ENCODE results near the gene LAD1.

The LAD1 gene

DNA sequence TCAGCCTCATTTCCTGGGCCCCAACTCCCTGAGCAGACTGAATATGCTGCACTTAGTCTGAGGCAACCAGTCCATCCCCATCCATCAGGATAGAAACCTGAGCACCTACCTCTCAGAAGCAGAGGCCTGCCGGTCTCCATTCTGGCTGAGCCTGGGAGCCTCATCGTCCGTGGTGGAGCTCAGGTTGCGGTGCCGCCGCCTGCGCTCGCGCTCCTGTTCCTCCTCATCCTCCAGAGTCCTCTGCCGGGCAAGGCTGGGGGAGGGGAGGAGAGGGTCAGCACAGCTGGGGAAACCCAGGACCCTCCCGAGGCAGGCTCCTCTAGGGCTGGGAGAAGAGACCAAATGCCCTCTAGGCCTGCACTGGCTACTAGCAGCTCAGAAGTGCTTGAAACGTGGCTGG lies 10.1 kb downstream of the LAD1 start:
- no peaks in the 10 kb centered on the region for H3K4me1 ChIP-seq (ENCODE audit: control insufficient read depth in 1 of 2, insufficient read depth in 2 of 2, low read length in 2 of 2)

DNA sequence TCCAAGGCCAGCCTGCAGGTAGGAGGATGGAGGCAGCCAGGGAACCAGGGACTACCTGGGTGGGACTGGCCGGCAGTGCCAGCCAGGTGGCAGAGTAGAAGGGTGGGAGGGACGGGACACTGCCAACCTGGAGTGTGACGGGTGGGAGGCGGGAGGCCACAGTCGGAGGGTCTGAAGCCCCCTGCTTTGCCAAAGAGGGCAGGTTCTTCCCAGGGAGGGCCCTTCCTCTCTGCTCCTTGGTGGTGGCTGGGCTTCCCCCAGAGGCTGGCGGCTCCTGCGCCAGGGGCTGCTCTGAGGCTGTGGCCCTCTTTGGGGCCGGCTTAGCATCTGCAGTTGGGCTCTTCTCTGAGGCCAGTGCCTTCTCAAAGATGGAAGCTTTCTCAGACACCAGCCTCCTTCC lies 12.9 kb downstream of the LAD1 start:
- Histone ChIP-seq H3K4me3 (ENCODE audit: low read depth in 1 of 2, low read length in 2 of 2) (no peak overlapping the region), H3K9me3 (ENCODE audit: control insufficient read depth in 1 of 2, low read length in 2 of 2) (no peaks in the 10 kb centered on the region), H3K27me3 (ENCODE audit: low read depth, low read length) (no peaks in the 10 kb centered on the region), H3K36me3 (ENCODE audit: control insufficient read depth in 1 of 2, insufficient read depth in 2 of 2, low read length in 2 of 2) (peaks cover 0 to 4% of the 10 kb centered on the region in 2 donors), H3K4me1 (ENCODE audit: control insufficient read depth in 1 of 2, insufficient read depth in 2 of 2, low read length in 2 of 2) (no peaks in the 10 kb centered on the region), H3K27ac (ENCODE audit: low read length) (no peak overlapping the region)

More for the DNA sequence above, 10.1 kb downstream of the LAD1 start:
- no peak overlapping the region for H3K27ac ChIP-seq (ENCODE audit: low read length)
- no peak overlapping the region for H3K4me3 ChIP-seq (ENCODE audit: low read depth in 1 of 2, low read length in 2 of 2)
- H3K9me3 ChIP-seq (ENCODE audit: control insufficient read depth in 1 of 2, low read length in 2 of 2), result no peaks in the 10 kb centered on the region
- H3K36me3 ChIP-seq (ENCODE audit: control insufficient read depth in 1 of 2, insufficient read depth in 2 of 2, low read length in 2 of 2), result peaks cover 0 to under 1% of the 10 kb centered on the region in 2 donors
- H3K27me3 ChIP-seq (ENCODE audit: low read depth, low read length), result no peaks in the 10 kb centered on the region

DNA sequence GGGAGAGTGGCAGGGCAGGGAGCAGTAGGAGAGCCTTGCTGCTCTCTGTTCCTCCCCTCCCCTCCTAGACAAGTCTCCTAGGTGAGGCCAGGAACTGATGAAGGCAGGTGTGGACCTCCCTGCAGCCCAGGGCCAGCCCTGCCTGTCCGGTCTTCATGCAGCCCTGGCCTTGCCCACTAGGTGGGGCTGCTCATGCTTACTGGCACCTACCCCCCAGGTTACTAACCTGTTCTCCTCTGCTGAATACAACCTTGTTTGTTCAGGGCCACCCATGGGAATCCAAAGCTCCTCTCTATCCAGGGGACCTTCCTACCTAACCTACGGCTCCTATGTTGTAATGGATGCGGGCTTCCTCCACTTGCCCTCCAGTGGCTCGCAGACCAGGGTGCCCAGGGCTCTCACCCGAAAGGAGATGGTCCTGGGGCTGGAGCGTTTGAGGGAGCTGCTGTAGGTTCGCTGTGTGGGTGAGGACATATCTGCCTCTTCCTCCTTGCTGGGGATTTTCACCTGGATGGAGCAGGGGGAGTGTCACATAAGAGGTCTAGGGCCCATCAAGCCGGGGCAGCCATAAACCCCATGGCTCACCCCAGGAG lies 13.7 kb downstream of the LAD1 start:
- no peak overlapping the region for H3K4me3 ChIP-seq (ENCODE audit: low read depth in 1 of 2, low read length in 2 of 2)
- H3K36me3 ChIP-seq (ENCODE audit: control insufficient read depth in 1 of 2, insufficient read depth in 2 of 2, low read length in 2 of 2), result peaks cover 0 to 4% of the 10 kb centered on the region in 2 donors
- H3K9me3 ChIP-seq (ENCODE audit: control insufficient read depth in 1 of 2, low read length in 2 of 2), result no peaks in the 10 kb centered on the region
- H3K27me3 ChIP-seq (ENCODE audit: low read depth, low read length), result no peaks in the 10 kb centered on the region
- no peaks in the 10 kb centered on the region for H3K4me1 ChIP-seq (ENCODE audit: control insufficient read depth in 1 of 2, insufficient read depth in 2 of 2, low read length in 2 of 2)
- H3K27ac ChIP-seq (ENCODE audit: low read length), result no peak overlapping the region

DNA sequence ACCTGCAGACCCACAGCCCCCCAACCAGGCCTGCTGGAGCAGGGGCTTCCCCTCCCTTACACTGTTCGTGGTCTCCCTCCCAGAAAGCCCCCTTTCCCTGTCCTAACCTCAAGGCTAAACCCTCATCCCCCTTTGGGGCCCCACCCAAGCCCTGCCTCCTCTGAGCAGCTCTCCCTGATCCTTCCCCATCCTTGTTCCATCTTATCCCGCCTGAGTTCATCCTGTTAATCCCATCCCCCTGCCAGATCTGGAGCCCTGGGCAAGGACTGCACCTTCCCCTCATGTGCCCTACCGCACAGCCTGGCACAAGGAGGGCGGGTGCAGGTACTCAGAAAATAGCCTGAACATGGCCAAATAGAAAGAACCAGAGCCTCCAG lies 14.7 kb downstream of the LAD1 start:
- no peak overlapping the region for H3K27ac ChIP-seq (ENCODE audit: low read length)
- H3K27me3 ChIP-seq (ENCODE audit: low read depth, low read length), result no peaks in the 10 kb centered on the region
- no peaks in the 10 kb centered on the region for H3K4me1 ChIP-seq (ENCODE audit: control insufficient read depth in 1 of 2, insufficient read depth in 2 of 2, low read length in 2 of 2)
- H3K4me3 ChIP-seq (ENCODE audit: low read depth in 1 of 2, low read length in 2 of 2), result no peak overlapping the region
- no peaks in the 10 kb centered on the region for H3K9me3 ChIP-seq (ENCODE audit: control insufficient read depth in 1 of 2, low read length in 2 of 2)
- peaks cover 0 to 4% of the 10 kb centered on the region in 2 donors for H3K36me3 ChIP-seq (ENCODE audit: control insufficient read depth in 1 of 2, insufficient read depth in 2 of 2, low read length in 2 of 2)

DNA sequence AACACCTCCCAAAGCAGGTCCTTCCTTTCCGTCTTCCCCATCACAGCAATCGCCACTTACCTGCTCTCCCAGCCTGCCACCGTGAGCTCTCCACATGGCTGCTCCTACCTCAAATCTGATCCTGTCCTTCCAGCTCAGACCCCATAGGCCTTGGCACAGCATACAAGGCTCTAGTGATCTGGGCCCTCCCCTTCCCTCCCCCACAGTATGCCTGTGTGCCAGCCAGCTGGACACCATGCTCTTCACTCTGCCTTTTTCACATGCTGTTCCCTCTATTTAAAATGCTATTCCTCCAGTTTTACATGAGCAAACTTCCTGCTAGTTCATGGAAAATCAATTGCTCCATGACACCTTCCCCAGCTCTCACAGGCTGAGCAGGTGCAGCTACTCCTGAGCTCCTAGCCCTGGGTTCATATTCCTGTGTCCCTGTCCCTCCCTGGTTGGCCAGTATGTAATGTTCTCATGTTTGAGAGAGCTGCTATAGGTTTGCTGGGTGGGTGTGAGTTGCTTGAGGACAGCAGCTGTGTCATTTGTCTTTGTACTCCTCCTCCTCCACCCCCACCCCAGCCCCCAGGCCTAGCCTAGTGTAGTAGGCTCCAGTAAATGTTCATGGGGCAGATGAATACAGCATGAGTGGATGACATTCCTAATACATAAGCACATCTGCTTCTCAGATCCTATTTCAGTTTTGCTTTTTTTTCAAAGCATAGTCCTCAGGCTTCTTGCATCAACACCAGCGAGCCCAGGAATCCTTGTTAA lies 15.3 kb downstream of the LAD1 start:
- H3K4me1 ChIP-seq (ENCODE audit: control insufficient read depth in 1 of 2, insufficient read depth in 2 of 2, low read length in 2 of 2), result no peaks in the 10 kb centered on the region
- H3K36me3 ChIP-seq (ENCODE audit: control insufficient read depth in 1 of 2, insufficient read depth in 2 of 2, low read length in 2 of 2), result peaks cover 0 to 4% of the 10 kb centered on the region in 2 donors
- no peaks in the 10 kb centered on the region for H3K9me3 ChIP-seq (ENCODE audit: control insufficient read depth in 1 of 2, low read length in 2 of 2)
- no peak overlapping the region for H3K27ac ChIP-seq (ENCODE audit: low read length)
- H3K4me3 ChIP-seq (ENCODE audit: low read depth in 1 of 2, low read length in 2 of 2), result no peak overlapping the region
- no peaks in the 10 kb centered on the region for H3K27me3 ChIP-seq (ENCODE audit: low read depth, low read length)

DNA sequence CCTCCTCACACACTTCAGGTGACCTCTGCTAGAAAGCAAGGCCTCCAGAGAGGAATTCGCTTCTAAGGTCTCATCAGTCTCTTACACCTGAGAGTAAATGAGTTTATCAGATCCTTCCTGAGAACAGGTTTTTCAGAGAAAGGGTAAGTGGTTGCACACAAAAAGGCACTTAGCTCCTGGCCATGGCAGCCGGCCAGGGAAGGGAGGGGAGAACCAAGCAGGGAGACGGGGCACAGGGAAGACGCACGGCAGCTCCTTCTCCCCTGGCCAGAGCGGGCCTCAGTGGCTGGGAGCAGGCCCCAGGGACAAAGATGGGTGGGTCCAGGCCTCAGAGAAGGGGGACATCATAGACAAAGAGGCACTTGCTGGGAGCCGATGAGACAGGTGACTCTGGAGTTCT lies 18.0 kb downstream of the LAD1 start:
- H3K9me3 ChIP-seq (ENCODE audit: control insufficient read depth in 1 of 2, low read length in 2 of 2), result no peaks in the 10 kb centered on the region
- H3K4me3 ChIP-seq (ENCODE audit: low read depth in 1 of 2, low read length in 2 of 2), result no peak overlapping the region
- peaks cover 0 to 4% of the 10 kb centered on the region in 2 donors for H3K36me3 ChIP-seq (ENCODE audit: control insufficient read depth in 1 of 2, insufficient read depth in 2 of 2, low read length in 2 of 2)
- no peak overlapping the region for H3K27ac ChIP-seq (ENCODE audit: low read length)
- no peaks in the 10 kb centered on the region for H3K4me1 ChIP-seq (ENCODE audit: control insufficient read depth in 1 of 2, insufficient read depth in 2 of 2, low read length in 2 of 2)
- no peaks in the 10 kb centered on the region for H3K27me3 ChIP-seq (ENCODE audit: low read depth, low read length)

DNA sequence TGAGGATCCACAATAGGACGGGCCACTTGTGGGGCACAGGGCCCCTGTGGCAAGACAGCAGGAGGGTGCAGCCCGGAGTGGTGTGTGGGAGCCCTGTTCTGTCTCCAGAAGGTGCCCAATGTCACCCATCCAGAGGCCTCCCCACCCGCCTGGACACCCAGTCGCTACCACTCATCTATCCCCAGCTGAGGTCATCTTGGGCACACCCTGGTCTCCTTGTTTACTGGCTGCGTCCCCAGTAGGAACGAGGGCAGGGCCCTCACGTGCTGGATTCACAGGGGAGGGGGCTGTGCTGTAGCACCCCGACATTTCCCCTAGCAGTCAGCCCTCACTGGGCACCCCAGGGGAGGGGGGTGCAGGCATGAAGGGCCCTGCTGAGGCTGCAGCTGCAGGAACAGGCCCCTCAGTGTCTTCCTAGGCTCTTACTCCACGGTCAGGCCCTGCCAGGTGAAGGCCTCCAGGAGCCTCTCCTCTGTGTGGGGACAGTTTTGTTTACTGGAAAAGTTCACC lies 19.3 kb downstream of the LAD1 start:
- Histone ChIP-seq H3K27me3 (ENCODE audit: low read depth, low read length) (peaks cover 3% of the 10 kb centered on the region), H3K4me1 (ENCODE audit: control insufficient read depth in 1 of 2, insufficient read depth in 2 of 2, low read length in 2 of 2) (no peaks in the 10 kb centered on the region), H3K9me3 (ENCODE audit: control insufficient read depth in 1 of 2, low read length in 2 of 2) (no peaks in the 10 kb centered on the region), H3K36me3 (ENCODE audit: control insufficient read depth in 1 of 2, insufficient read depth in 2 of 2, low read length in 2 of 2) (peaks cover 0 to 4% of the 10 kb centered on the region in 2 donors), H3K27ac (ENCODE audit: low read length) (no peak overlapping the region), H3K4me3 (ENCODE audit: low read depth in 1 of 2, low read length in 2 of 2) (no peak overlapping the region)

DNA sequence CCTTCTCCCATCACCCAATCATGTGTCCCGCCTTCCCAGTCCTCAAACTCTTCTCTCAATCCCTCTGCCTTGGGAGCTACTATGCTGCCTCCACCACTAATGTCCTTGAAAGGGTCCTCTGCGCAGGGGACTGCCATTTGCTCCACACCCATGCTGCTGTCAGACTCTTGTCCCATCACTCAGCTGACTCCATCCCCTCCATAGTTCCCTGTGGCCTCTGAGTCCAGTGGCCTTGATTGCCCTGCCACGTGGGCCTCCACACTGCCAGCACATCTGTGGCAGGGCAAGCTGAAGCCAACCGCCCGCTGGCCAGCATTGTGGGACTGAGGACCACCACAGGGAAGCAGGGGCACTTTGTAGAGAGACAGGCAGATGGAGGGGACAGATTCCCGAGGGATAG lies 20.3 kb downstream of the LAD1 start:
- Histone ChIP-seq H3K4me3 (ENCODE audit: low read depth in 1 of 2, low read length in 2 of 2) (no peak overlapping the region), H3K27ac (ENCODE audit: low read length) (no peak overlapping the region), H3K36me3 (ENCODE audit: control insufficient read depth in 1 of 2, insufficient read depth in 2 of 2, low read length in 2 of 2) (peaks cover 0 to under 1% of the 10 kb centered on the region in 2 donors), H3K27me3 (ENCODE audit: low read depth, low read length) (peaks cover 3% of the 10 kb centered on the region), H3K4me1 (ENCODE audit: control insufficient read depth in 1 of 2, insufficient read depth in 2 of 2, low read length in 2 of 2) (no peaks in the 10 kb centered on the region), H3K9me3 (ENCODE audit: control insufficient read depth in 1 of 2, low read length in 2 of 2) (no peaks in the 10 kb centered on the region)

DNA sequence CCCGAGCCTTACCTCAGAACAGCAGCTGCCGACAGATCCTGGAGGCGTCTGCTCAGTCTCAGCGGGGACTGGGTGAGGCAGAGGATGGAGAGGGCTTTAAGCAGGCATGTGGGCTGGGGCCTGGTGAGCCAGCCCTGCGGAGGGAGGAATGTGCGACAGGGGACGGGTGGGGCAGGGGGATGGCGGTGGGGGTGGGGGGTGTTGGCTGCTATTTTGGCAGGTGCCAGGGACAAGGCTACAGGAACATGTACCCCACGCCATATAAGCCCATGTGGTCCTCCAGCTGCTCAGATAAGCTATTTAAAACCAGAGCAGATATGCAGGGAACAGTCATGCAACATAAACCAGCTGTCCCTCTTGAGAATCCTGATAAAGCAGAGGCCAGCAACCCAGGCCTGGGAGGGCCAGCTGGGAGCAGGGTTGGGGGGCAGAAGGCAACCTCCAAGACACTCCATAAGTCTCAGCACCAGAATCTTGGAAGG lies 21.5 kb downstream of the LAD1 start, which contains the start of gene TNNT2:
Gene TNNT2, minus strand, starts transcription at position 70 of the 482 bp plus-strand sequence. CDS start 4,426 bp downstream, outside the sequence.
- no peak within 1 kb of the TSS for H3K4me3 ChIP-seq (ENCODE audit: low read depth in 1 of 2, low read length in 2 of 2)
- no peak within 1 kb of the TSS for H3K27ac ChIP-seq (ENCODE audit: low read length)
- H3K9me3 ChIP-seq (ENCODE audit: control insufficient read depth in 1 of 2, low read length in 2 of 2), result no peaks in the 10 kb centered on the region
- no peaks in the 10 kb centered on the region for H3K4me1 ChIP-seq (ENCODE audit: control insufficient read depth in 1 of 2, insufficient read depth in 2 of 2, low read length in 2 of 2)
- peaks cover 8% of the 10 kb centered on the region for H3K27me3 ChIP-seq (ENCODE audit: low read depth, low read length)
- no peaks in the 10 kb centered on the region for H3K36me3 ChIP-seq (ENCODE audit: control insufficient read depth in 1 of 2, insufficient read depth in 2 of 2, low read length in 2 of 2)

DNA sequence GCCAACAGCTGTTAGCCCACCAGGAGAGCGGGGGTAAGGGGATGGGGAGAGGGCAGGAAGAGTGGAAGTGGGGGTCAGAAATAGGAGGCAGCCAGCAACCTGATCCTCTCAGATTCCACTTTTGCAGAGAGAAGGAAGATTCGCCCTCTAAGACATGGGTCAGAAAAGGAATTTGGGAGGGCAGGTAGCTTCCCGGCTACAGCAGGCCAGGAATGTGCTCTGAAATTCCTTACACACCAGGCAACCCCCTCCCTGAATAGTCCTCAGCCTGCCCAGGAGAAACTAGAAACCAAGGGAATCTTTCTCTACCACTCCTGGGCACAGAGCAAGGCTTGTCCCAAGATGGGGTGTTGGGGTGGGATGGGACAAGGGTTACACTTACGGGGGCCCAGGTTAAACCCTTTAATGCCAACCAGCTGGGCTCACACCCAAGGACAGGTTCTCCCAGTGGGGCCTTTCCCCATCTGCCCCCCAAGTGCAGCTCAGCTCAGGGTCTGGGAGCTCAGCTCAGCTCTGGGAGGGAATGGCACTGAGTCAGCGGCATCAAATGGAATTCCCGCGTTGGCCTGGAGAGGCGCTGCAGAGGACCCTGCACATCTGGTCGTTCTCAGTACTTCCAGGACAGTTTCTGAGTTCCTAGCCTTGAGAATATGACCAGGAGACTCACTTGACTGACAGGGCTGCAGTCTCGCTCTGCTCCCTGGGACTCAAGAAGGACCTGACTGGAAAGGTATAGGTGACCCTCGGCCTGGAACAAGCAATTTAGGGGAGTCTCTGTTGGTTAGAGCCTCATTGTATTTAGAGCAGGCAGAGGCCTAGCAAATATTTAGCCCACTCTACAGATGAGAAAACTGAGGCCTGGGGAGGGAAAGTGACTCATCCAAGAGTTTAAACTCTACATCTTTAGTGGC lies 22.4 kb downstream of the LAD1 start:
- no peaks in the 10 kb centered on the region for H3K36me3 ChIP-seq (ENCODE audit: control insufficient read depth in 1 of 2, insufficient read depth in 2 of 2, low read length in 2 of 2)
- no peaks in the 10 kb centered on the region for H3K9me3 ChIP-seq (ENCODE audit: control insufficient read depth in 1 of 2, low read length in 2 of 2)
- no peak overlapping the region for H3K27ac ChIP-seq (ENCODE audit: low read length)
- no peaks in the 10 kb centered on the region for H3K4me1 ChIP-seq (ENCODE audit: control insufficient read depth in 1 of 2, insufficient read depth in 2 of 2, low read length in 2 of 2)
- no peak overlapping the region for H3K4me3 ChIP-seq (ENCODE audit: low read depth in 1 of 2, low read length in 2 of 2)
- peaks cover 8% of the 10 kb centered on the region for H3K27me3 ChIP-seq (ENCODE audit: low read depth, low read length)

DNA sequence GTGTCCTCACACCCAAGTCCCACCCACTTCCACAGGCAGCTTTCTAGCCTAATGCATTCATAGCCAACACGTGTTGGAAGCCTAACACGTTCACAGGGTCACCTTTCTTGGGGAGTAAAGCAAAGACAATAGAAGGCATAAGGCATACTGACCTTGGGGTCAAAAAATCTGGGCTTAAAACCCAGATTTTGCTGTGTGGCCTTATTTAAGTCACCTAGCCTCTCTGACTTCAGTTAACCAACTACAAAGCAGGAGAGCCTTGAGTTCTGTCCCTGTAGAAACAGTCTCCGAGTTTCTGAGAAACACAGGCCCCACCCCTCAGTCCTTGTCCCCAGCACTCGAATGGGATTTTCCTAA lies 23.0 kb downstream of the LAD1 start:
- Histone ChIP-seq H3K27ac (ENCODE audit: low read length) (no peak overlapping the region), H3K27me3 (ENCODE audit: low read depth, low read length) (peaks cover 8% of the 10 kb centered on the region), H3K4me3 (ENCODE audit: low read depth in 1 of 2, low read length in 2 of 2) (no peak overlapping the region), H3K36me3 (ENCODE audit: control insufficient read depth in 1 of 2, insufficient read depth in 2 of 2, low read length in 2 of 2) (no peaks in the 10 kb centered on the region), H3K9me3 (ENCODE audit: control insufficient read depth in 1 of 2, low read length in 2 of 2) (no peaks in the 10 kb centered on the region), H3K4me1 (ENCODE audit: control insufficient read depth in 1 of 2, insufficient read depth in 2 of 2, low read length in 2 of 2) (no peaks in the 10 kb centered on the region)
